Inflammatory macrophage treated with lipopolysaccharide for 1 hour (primary cell): ENCODE data around the gene DHCR24.
A peak's percentile ranks its signal among the peaks of the same experiment; 100 is the strongest.

Experiments used
- DNase-seq, 2 donors: peaks; one replicate each; pipeline ENCODE4 v3.0.0-alpha.2; 2020 to 2022

DHCR24 gene

GRCh38 chr1:54813485-54814125, 73.4 kb downstream of the DHCR24 start:
- peak; percentile 21 to 63 for DNase-seq

GRCh38 chr1:54812801-54813484, 74.1 kb downstream of the DHCR24 start:
- DNase-seq: no peak

- DNase-seq: no peak
Observed at GRCh38 chr1:54811739-54812655, 75.0 kb downstream of the DHCR24 start.

- no peak for DNase-seq
Observed at GRCh38 chr1:54811066-54811465, 75.9 kb downstream of the DHCR24 start.

- DNase-seq: peak; percentile 48 to 78
Observed at GRCh38 chr1:54810153-54810942, 76.6 kb downstream of the DHCR24 start.

GRCh38 chr1:54809496-54810074, 77.4 kb downstream of the DHCR24 start:
- DNase-seq: no peak

- DNase-seq: no peak
Observed at GRCh38 chr1:54808443-54809207, 78.4 kb downstream of the DHCR24 start.

- DNase-seq: no peak
Observed at GRCh38 chr1:54807756-54808155, 79.2 kb downstream of the DHCR24 start.

GRCh38 chr1:54806931-54807611, 79.9 kb downstream of the DHCR24 start:
- peak; percentile 30 to 56 for DNase-seq

- no peak for DNase-seq
Observed at GRCh38 chr1:54805981-54806381, 81.0 kb downstream of the DHCR24 start.

GRCh38 chr1:54805466-54805865, 81.5 kb downstream of the DHCR24 start:
- no peak for DNase-seq

GRCh38 chr1:54804471-54805132, 82.4 kb downstream of the DHCR24 start:
- peak; percentile 23 to 27 for DNase-seq

- DNase-seq: no peak
Observed at GRCh38 chr1:54803761-54804470, 83.1 kb downstream of the DHCR24 start.

GRCh38 chr1:54800899-54801759, 85.9 kb downstream of the DHCR24 start, which contains the start of gene TTC22:
TTC22 (minus strand) TSS chr1:54801323; CDS start chr1:54801163, 160 bp downstream.
- DNase-seq: peak in 1 of 2 donors; percentile 16

- DNase-seq: no peak
Observed at GRCh38 chr1:54800041-54800898, 86.7 kb downstream of the DHCR24 start.
